ENCODE measurements around the gene BRINP1.

DNA sequence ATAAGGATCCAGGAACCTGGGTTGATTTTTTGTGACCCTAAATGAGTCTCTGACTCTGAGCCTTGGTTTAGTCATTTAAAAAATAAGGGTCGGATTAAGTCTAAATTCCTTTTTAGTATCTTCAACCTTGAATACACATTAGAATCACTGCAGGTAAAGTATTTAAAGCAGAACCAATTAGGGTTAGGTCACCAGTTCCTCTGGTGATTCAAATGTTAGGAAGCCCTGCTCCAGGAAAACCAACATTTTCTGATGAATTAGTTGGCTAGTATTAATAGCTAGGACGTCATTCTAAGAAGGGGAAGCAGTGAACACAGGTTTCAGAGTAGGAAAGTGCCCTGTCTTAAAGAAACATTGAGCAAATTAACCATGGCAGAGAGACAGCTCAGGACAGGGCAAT, 31.4 kb upstream of the BRINP1 start:
- TF ChIP-seq EZH2 (IDR thresholded peaks at IDR 0.05; ENCODE audit: low read depth, unreplicated experiment) (no peak), EZH2phosphoT487 (IDR thresholded peaks at IDR 0.05; ENCODE audit: unreplicated experiment) (no peak), JUNB (IDR thresholded peaks at IDR 0.05; ENCODE audit: unreplicated experiment) (no peak)
- TF ChIP-seq, protein P1, sequence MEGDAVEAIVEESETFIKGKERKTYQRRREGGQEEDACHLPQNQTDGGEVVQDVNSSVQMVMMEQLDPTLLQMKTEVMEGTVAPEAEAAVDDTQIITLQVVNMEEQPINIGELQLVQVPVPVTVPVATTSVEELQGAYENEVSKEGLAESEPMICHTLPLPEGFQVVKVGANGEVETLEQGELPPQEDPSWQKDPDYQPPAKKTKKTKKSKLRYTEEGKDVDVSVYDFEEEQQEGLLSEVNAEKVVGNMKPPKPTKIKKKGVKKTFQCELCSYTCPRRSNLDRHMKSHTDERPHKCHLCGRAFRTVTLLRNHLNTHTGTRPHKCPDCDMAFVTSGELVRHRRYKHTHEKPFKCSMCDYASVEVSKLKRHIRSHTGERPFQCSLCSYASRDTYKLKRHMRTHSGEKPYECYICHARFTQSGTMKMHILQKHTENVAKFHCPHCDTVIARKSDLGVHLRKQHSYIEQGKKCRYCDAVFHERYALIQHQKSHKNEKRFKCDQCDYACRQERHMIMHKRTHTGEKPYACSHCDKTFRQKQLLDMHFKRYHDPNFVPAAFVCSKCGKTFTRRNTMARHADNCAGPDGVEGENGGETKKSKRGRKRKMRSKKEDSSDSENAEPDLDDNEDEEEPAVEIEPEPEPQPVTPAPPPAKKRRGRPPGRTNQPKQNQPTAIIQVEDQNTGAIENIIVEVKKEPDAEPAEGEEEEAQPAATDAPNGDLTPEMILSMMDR (conservative IDR thresholded peaks at IDR 0.05; ENCODE audit: low read depth in 2 of 2), result no peak
- TF ChIP-seq, protein P2, sequence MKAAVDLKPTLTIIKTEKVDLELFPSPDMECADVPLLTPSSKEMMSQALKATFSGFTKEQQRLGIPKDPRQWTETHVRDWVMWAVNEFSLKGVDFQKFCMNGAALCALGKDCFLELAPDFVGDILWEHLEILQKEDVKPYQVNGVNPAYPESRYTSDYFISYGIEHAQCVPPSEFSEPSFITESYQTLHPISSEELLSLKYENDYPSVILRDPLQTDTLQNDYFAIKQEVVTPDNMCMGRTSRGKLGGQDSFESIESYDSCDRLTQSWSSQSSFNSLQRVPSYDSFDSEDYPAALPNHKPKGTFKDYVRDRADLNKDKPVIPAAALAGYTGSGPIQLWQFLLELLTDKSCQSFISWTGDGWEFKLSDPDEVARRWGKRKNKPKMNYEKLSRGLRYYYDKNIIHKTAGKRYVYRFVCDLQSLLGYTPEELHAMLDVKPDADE (IDR thresholded peaks at IDR 0.05), result no peak
- TF ChIP-seq, protein P3, sequence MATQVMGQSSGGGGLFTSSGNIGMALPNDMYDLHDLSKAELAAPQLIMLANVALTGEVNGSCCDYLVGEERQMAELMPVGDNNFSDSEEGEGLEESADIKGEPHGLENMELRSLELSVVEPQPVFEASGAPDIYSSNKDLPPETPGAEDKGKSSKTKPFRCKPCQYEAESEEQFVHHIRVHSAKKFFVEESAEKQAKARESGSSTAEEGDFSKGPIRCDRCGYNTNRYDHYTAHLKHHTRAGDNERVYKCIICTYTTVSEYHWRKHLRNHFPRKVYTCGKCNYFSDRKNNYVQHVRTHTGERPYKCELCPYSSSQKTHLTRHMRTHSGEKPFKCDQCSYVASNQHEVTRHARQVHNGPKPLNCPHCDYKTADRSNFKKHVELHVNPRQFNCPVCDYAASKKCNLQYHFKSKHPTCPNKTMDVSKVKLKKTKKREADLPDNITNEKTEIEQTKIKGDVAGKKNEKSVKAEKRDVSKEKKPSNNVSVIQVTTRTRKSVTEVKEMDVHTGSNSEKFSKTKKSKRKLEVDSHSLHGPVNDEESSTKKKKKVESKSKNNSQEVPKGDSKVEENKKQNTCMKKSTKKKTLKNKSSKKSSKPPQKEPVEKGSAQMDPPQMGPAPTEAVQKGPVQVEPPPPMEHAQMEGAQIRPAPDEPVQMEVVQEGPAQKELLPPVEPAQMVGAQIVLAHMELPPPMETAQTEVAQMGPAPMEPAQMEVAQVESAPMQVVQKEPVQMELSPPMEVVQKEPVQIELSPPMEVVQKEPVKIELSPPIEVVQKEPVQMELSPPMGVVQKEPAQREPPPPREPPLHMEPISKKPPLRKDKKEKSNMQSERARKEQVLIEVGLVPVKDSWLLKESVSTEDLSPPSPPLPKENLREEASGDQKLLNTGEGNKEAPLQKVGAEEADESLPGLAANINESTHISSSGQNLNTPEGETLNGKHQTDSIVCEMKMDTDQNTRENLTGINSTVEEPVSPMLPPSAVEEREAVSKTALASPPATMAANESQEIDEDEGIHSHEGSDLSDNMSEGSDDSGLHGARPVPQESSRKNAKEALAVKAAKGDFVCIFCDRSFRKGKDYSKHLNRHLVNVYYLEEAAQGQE (IDR thresholded peaks at IDR 0.05; ENCODE audit: unreplicated experiment), result no peak
